Neuronal stem cell (in vitro differentiated cells): Measurements from ENCODE around the gene TMED4.

ENCODE experiments used
- DNase-seq: peaks from one replicate; pipeline ENCODE4 v3.0.0-alpha.2; 2013; ENCODE audit warnings: low spot score
- H2AFZ ChIP-seq: one replicate; pipeline ENCODE4 v1.6.1; 2013; ENCODE audit warnings: mild to moderate bottlenecking, low read length, inconsistent platforms
- H2AK5ac ChIP-seq: 2 replicates; pipeline ENCODE4 v1.6.1; 2013; ENCODE audit warnings: low read depth, mild to moderate bottlenecking, inconsistent platforms, low read length, moderate library complexity, mixed read lengths
- H2BK120ac ChIP-seq: 2 replicates; pipeline ENCODE4 v1.6.1; 2013; ENCODE audit warnings: low read depth, mild to moderate bottlenecking, inconsistent platforms, low read length, moderate library complexity, mixed read lengths
- H2BK12ac ChIP-seq: one replicate; pipeline ENCODE4 v1.6.1; 2013; ENCODE audit warnings: low read length, inconsistent platforms
- H2BK15ac ChIP-seq: 2 replicates; pipeline ENCODE4 v1.6.1; 2013; ENCODE audit warnings: mild to moderate bottlenecking, low read length, inconsistent platforms, mixed read lengths
- H2BK5ac ChIP-seq: one replicate; pipeline ENCODE4 v1.6.1; 2013; ENCODE audit warnings: inconsistent platforms, mild to moderate bottlenecking, low read length, moderate library complexity
- H3K14ac ChIP-seq: one replicate; pipeline ENCODE4 v1.6.1; 2013; ENCODE audit warnings: low read length, inconsistent platforms
- H3K18ac ChIP-seq: 2 replicates; pipeline ENCODE4 v1.6.1; 2013; ENCODE audit warnings: low read length, inconsistent platforms
- H3K23ac ChIP-seq: 2 replicates; pipeline ENCODE4 v1.6.1; 2013; ENCODE audit warnings: low read depth, mild to moderate bottlenecking, mixed read lengths, low read length, inconsistent platforms; ENCODE audit not compliant: poor library complexity
- H3K27ac ChIP-seq: replicated peaks from 3 replicates; pipeline ENCODE4 v1.5.1; 2013; ENCODE audit warnings: low read length, inconsistent platforms
- H3K27me3 ChIP-seq, 3 experiments: 2 replicates each; pipeline ENCODE4 v1.6.1; 2013; ENCODE audit warnings: low read length in 3 of 3, mild to moderate bottlenecking in 2 of 3, inconsistent platforms in 1 of 3, low read depth in 1 of 3, mixed read lengths in 1 of 3, moderate library complexity in 1 of 3; ENCODE audit not compliant: control insufficient read depth in 3 of 3, insufficient read depth in 3 of 3
- H3K36me3 ChIP-seq, 2 donors: replicated peaks in 1 of 2; 2 replicates each; pipeline ENCODE4 v1.6.1; 2013; ENCODE audit warnings: low read length in 2 of 2; ENCODE audit not compliant: control insufficient read depth in 2 of 2, insufficient read depth in 2 of 2
- H3K4ac ChIP-seq: 2 replicates; pipeline ENCODE4 v1.6.1; 2013; ENCODE audit warnings: inconsistent platforms, mild to moderate bottlenecking, low read length, moderate library complexity
- H3K4me1 ChIP-seq, 2 donors: 1 replicate in 1 of 2; 2 replicates in 1 of 2; pipeline ENCODE4 v1.6.1; 2013; ENCODE audit warnings: low read length in 2 of 2, low read depth in 1 of 2; ENCODE audit not compliant: control insufficient read depth in 2 of 2, insufficient read depth in 1 of 2
- H3K4me2 ChIP-seq: one replicate; pipeline ENCODE4 v1.6.1; 2013; ENCODE audit warnings: mild to moderate bottlenecking, low read length, inconsistent platforms; ENCODE audit not compliant: insufficient read depth, poor library complexity, severe bottlenecking
- H3K4me3 ChIP-seq, 2 donors: 2 replicates each; pipeline ENCODE4 v1.5.1; 2013; ENCODE audit warnings: low read length in 2 of 2, mild to moderate bottlenecking in 2 of 2, inconsistent platforms in 1 of 2, moderate library complexity in 1 of 2
- H3K79me1 ChIP-seq: one replicate; pipeline ENCODE4 v1.6.1; 2013; ENCODE audit warnings: low read depth, mild to moderate bottlenecking, inconsistent platforms, low read length, moderate library complexity
- H3K9ac ChIP-seq: one replicate; pipeline ENCODE4 v1.6.1; 2013; ENCODE audit warnings: mild to moderate bottlenecking, low read depth, low read length, inconsistent platforms; ENCODE audit not compliant: poor library complexity
- H3K9me3 ChIP-seq, 2 donors: replicated peaks in 1 of 2; 2 replicates each; pipeline versions ENCODE3 to v1.6.1; 2013; ENCODE audit warnings: low read length in 2 of 2, mild to moderate bottlenecking in 2 of 2, inconsistent platforms in 1 of 2, low read depth in 1 of 2, mixed read lengths in 1 of 2, moderate library complexity in 1 of 2; ENCODE audit not compliant: control insufficient read depth in 2 of 2, insufficient read depth in 1 of 2
- H4K8ac ChIP-seq: one replicate; pipeline ENCODE4 v1.6.1; 2013; ENCODE audit warnings: low read depth, mild to moderate bottlenecking, inconsistent platforms, low read length, moderate library complexity
- H4K91ac ChIP-seq: one replicate; pipeline ENCODE4 v1.6.1; 2013; ENCODE audit warnings: low read length, low read depth, mild to moderate bottlenecking, inconsistent platforms; ENCODE audit not compliant: poor library complexity
- WGBS, 2 donors: extraction: QIAGEN DNeasy Blood & Tissue Kit; methylation state at CpG; one replicate each; pipeline ENCODE4 v1.1.7; 2013; ENCODE audit warnings: missing lambda C conversion rate in 2 of 2, mixed read lengths in 1 of 2; ENCODE audit not compliant: insufficient read length in 2 of 2, insufficient replicate concordance in 1 of 2; ENCODE audit errors: extremely low coverage in 2 of 2; 5-methylcytosine and 5-hydroxymethylcytosine counted together

Gene TMED4

GRCh38 chr7:44538798-44539668 is 43.0 kb downstream of the TMED4 start:
- peaks cover 0 to 12% (median 0%) of the 10 kb centered on the region in 3 experiments for H3K27me3 ChIP-seq
- no CpG with 5 or more reads among the region's 32 CpGs for WGBS, 2 donors
- DNase-seq = no peak
- peak overlapping the region; percentile 72 for H2BK15ac ChIP-seq
- H3K4me2 ChIP-seq = no peak overlapping the region
- no peaks in the 10 kb centered on the region for H3K9me3 ChIP-seq
- no peak overlapping the region for H2BK12ac ChIP-seq
- peak overlapping the region; percentile 76 for H3K23ac ChIP-seq
- no peak overlapping the region for H3K4me3 ChIP-seq
- no peaks in the 10 kb centered on the region for H3K36me3 ChIP-seq
- H3K4ac ChIP-seq = no peak overlapping the region
- peak overlapping the region; percentile 38 for H4K91ac ChIP-seq
- no peak overlapping the region for H2BK5ac ChIP-seq
- no peak overlapping the region for H2AFZ ChIP-seq
- peak overlapping the region; percentile 41 for H3K18ac ChIP-seq
- peak overlapping the region; percentile 90 for H2BK120ac ChIP-seq
- H3K9ac ChIP-seq = no peak overlapping the region
- H4K8ac ChIP-seq = no peak overlapping the region
- H3K4me1 ChIP-seq = peaks cover 0 to 3% of the 10 kb centered on the region in 2 donors
- H2AK5ac ChIP-seq = no peak overlapping the region
- no peak overlapping the region for H3K27ac ChIP-seq
- H3K14ac ChIP-seq = peak overlapping the region; percentile 83
- H3K79me1 ChIP-seq = no peaks in the 10 kb centered on the region

GRCh38 chr7:44538093-44538797 is 43.8 kb downstream of the TMED4 start:
- H2BK5ac ChIP-seq = no peak overlapping the region
- H3K9ac ChIP-seq = no peak overlapping the region
- no peak overlapping the region for H3K4me2 ChIP-seq
- no peaks in the 10 kb centered on the region for H3K79me1 ChIP-seq
- WGBS, 2 donors = no CpG with 5 or more reads among the region's 17 CpGs
- H3K4me3 ChIP-seq = no peak overlapping the region
- H2BK12ac ChIP-seq = no peak overlapping the region
- peak overlapping the region; percentile 39 for H2BK15ac ChIP-seq
- no peaks in the 10 kb centered on the region for H3K9me3 ChIP-seq
- no peak overlapping the region for H2BK120ac ChIP-seq
- no peak for DNase-seq
- H3K4ac ChIP-seq = no peak overlapping the region
- H3K23ac ChIP-seq = no peak overlapping the region
- no peak overlapping the region for H4K91ac ChIP-seq
- H3K27ac ChIP-seq = no peak overlapping the region
- H3K14ac ChIP-seq = no peak overlapping the region
- H2AFZ ChIP-seq = no peak overlapping the region
- H3K4me1 ChIP-seq = peaks cover 0 to 5% of the 10 kb centered on the region in 2 donors
- peaks cover 0 to 12% (median 0%) of the 10 kb centered on the region in 3 experiments for H3K27me3 ChIP-seq
- no peaks in the 10 kb centered on the region for H3K36me3 ChIP-seq
- no peak overlapping the region for H2AK5ac ChIP-seq
- no peak overlapping the region for H4K8ac ChIP-seq
- peak overlapping the region; percentile 27 for H3K18ac ChIP-seq

- no peak overlapping the region for H3K9ac ChIP-seq
- no peak overlapping the region for H2BK5ac ChIP-seq
- peaks cover 0 to 5% of the 10 kb centered on the region in 2 donors for H3K4me1 ChIP-seq
- H3K4ac ChIP-seq = no peak overlapping the region
- H3K18ac ChIP-seq = no peak overlapping the region
- no peaks in the 10 kb centered on the region for H3K9me3 ChIP-seq
- no peak overlapping the region for H3K4me2 ChIP-seq
- no peak overlapping the region for H2AK5ac ChIP-seq
- H3K14ac ChIP-seq = no peak overlapping the region
- H3K27ac ChIP-seq = no peak overlapping the region
- no CpG with 5 or more reads among the region's 6 CpGs for WGBS, 2 donors
- no peak overlapping the region for H4K8ac ChIP-seq
- no peak overlapping the region for H4K91ac ChIP-seq
- H2BK120ac ChIP-seq = no peak overlapping the region
- DNase-seq = no peak
- H3K27me3 ChIP-seq = peaks cover 0 to 12% (median 0%) of the 10 kb centered on the region in 3 experiments
- no peak overlapping the region for H3K4me3 ChIP-seq
- H2BK12ac ChIP-seq = no peak overlapping the region
- H2BK15ac ChIP-seq = no peak overlapping the region
- no peak overlapping the region for H3K23ac ChIP-seq
- H3K36me3 ChIP-seq = no peaks in the 10 kb centered on the region
- no peak overlapping the region for H2AFZ ChIP-seq
- no peaks in the 10 kb centered on the region for H3K79me1 ChIP-seq
Measured at GRCh38 chr7:44537442-44537841, 44.6 kb downstream of the TMED4 start.

GRCh38 chr7:44536090-44536489 is 45.9 kb downstream of the TMED4 start:
- H3K27me3 ChIP-seq = peaks cover 0 to 8% (median 0%) of the 10 kb centered on the region in 3 experiments
- H3K23ac ChIP-seq = no peak overlapping the region
- no peaks in the 10 kb centered on the region for H3K36me3 ChIP-seq
- H3K9me3 ChIP-seq = no peaks in the 10 kb centered on the region
- no peak overlapping the region for H4K91ac ChIP-seq
- H4K8ac ChIP-seq = peak overlapping the region; percentile 48
- no peaks in the 10 kb centered on the region for H3K79me1 ChIP-seq
- peaks cover 0 to 2% of the 10 kb centered on the region in 2 donors for H3K4me1 ChIP-seq
- H2BK5ac ChIP-seq = peak overlapping the region; percentile 49
- no peak overlapping the region for H3K27ac ChIP-seq
- no CpG with 5 or more reads among the region's 10 CpGs for WGBS, 2 donors
- H2BK12ac ChIP-seq = no peak overlapping the region
- peak overlapping the region; percentile 31 for H3K14ac ChIP-seq
- no peak overlapping the region for H3K4me2 ChIP-seq
- H2BK15ac ChIP-seq = no peak overlapping the region
- peak overlapping the region; percentile 26 for H2AK5ac ChIP-seq
- no peak overlapping the region for H3K4me3 ChIP-seq
- H2AFZ ChIP-seq = no peak overlapping the region
- no peak for DNase-seq
- H2BK120ac ChIP-seq = no peak overlapping the region
- H3K9ac ChIP-seq = no peak overlapping the region
- H3K18ac ChIP-seq = peak overlapping the region; percentile 22
- H3K4ac ChIP-seq = no peak overlapping the region
